Right hindlimb (tissue), 1 donor: Measurements from ENCODE around the gene TEKT4.
"Not testable (repeated sequence)": the region's sequence is repeated elsewhere in the genome, so short reads cannot be mapped to it uniquely, and the experiment has no call there.

Source experiments
- DNase-seq: peaks from one replicate; pipeline ENCODE4 v3.0.0-alpha.2; 2018

Gene TEKT4

GRCh38 chr2:94871226-94872087, at the start of gene TEKT4:
TSS of gene TEKT4 (plus strand) at chr2:94871430. CDS start at chr2:94871580, 150 bp downstream.
- no peak for DNase-seq

- DNase-seq = not testable (repeated sequence)
These were observed 32.0 kb upstream of the TEKT4 start for GRCh38 chr2:94839224-94839623.

- DNase-seq = not testable (repeated sequence)
These were observed 14.4 kb upstream of the TEKT4 start for GRCh38 chr2:94856856-94857255.

GRCh38 chr2:94857367-94858162, 13.7 kb upstream of the TEKT4 start:
- not testable (repeated sequence) for DNase-seq

GRCh38 chr2:94858163-94858888, 12.9 kb upstream of the TEKT4 start:
- DNase-seq = not testable (repeated sequence)

GRCh38 chr2:94861308-94862152, 9.7 kb upstream of the TEKT4 start:
- no peak for DNase-seq

- DNase-seq = not testable (repeated sequence)
These were observed 8.3 kb upstream of the TEKT4 start for GRCh38 chr2:94862903-94863302.

- DNase-seq = no peak
These were observed 2.1 kb upstream of the TEKT4 start for GRCh38 chr2:94869131-94869530.

GRCh38 chr2:94869552-94870439, 1.4 kb upstream of the TEKT4 start:
- no peak for DNase-seq

GRCh38 chr2:94870440-94871225, 597 bp upstream of the TEKT4 start:
- no peak for DNase-seq

- DNase-seq = no peak
These were observed 923 bp downstream of the TEKT4 start for GRCh38 chr2:94872088-94872618.

GRCh38 chr2:94872676-94873361, 1.6 kb downstream of the TEKT4 start:
- DNase-seq = no peak

- no peak for DNase-seq
These were observed 2.4 kb downstream of the TEKT4 start for GRCh38 chr2:94873362-94874276.

- peak; percentile 50 for DNase-seq
These were observed 3.2 kb downstream of the TEKT4 start for GRCh38 chr2:94874277-94874997.

GRCh38 chr2:94875064-94875819, 4.0 kb downstream of the TEKT4 start:
- no peak for DNase-seq

GRCh38 chr2:94875820-94876522, 4.7 kb downstream of the TEKT4 start:
- DNase-seq = no peak
